UCSD-AML1 (cell line): ENCODE data around the gene CAMKMT.

Experiments
- DNase-seq: peaks from one replicate; lab custom pipeline; 2025; ENCODE audit not compliant: unreplicated experiment; lab: John Stamatoyannopoulos, UW

Gene CAMKMT

GRCh38 chr2:44443517-44443916 lies 81.8 kb downstream of the CAMKMT start:
- no peak for DNase-seq

- DNase-seq, result no peak
These were observed 83.1 kb downstream of the CAMKMT start for GRCh38 chr2:44444881-44445280.

GRCh38 chr2:44448860-44449527 lies 87.2 kb downstream of the CAMKMT start:
- DNase-seq, result no peak

DNA sequence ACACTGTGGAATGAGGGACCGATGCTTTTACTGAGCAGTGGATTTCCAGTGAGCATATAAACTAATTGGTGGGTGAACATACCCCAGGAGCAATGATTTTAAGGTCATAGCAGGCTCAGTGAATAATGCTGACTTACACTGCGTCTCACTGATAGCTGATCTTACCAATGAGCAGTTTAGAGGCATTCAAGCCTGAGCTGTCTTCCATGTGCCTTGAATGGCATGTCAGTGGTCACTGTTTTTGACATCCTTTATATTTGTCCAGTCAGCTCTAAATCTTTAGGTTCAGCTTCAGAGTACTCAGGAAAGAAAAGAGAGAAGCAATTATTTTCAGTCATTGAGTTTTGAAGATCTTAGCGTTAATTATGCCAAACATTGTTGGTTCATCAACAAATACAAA lies 88.3 kb downstream of the CAMKMT start:
- no peak for DNase-seq

DNA sequence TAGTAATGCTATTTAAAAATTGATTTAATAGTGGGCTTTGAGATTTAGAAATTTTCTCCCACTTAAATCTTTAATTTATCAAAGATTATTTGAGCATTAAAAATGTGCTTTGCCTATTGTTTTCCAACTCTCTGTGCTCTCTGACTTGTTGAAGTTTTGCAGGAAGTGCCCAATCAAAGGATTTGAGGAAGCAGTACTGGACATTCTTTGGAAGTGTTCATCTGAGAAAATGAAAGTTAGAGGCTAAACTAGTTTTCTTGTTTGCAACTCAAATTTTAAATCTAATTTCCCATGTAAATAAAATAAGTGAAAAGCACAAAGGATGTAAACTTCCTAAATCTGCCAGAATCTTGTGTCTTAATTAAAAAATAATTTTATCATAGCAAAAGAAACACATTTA lies 89.1 kb downstream of the CAMKMT start:
- no peak for DNase-seq

DNA sequence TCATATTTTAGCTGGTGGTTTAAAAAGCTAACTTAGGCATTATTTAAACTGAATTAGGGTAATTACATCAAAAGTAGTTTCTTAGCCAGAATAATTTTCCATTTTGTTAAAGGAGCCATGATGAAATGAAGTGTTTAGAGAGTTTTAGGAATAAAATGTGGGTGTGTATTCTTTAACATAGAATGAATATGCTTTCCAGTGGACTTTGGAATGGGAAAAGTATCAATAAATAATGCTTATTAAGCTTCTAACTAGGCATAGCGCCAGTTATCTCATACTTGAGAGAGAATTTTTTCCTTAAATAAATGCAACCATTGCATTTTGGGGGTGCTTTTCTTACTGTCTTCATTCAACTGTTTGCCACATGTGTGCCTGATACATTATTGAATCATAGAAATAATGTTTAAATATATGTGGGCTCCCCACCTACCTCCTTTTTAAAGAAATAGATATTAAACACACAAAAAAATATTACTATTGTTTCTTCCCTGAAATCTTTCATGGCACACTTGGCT lies 90.4 kb downstream of the CAMKMT start:
- no peak for DNase-seq

DNA sequence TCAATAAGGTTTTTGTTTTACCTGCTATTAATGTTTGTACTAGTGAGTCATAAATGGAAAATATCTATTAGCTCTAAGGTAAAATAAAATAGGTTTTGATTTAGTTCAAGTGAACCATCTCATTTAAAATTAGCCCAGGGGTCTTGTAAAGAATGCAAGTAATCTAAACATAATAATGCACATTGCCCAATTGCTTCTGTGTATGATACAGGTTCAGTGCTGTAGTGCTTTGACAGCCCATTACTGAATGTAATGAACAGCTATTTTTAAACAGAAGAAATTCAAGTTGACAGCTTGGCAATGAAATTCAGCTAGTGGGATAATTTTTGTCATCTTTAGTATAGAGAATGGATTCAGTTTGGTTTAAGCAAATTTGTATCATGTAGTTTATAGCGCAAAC lies 91.5 kb downstream of the CAMKMT start:
- no peak for DNase-seq

GRCh38 chr2:44455877-44456276 lies 94.1 kb downstream of the CAMKMT start:
- DNase-seq, result no peak

- no peak for DNase-seq
These were observed 95.2 kb downstream of the CAMKMT start for GRCh38 chr2:44456946-44457345.

- no peak for DNase-seq
These were observed 98.0 kb downstream of the CAMKMT start for GRCh38 chr2:44459739-44460138.

DNA sequence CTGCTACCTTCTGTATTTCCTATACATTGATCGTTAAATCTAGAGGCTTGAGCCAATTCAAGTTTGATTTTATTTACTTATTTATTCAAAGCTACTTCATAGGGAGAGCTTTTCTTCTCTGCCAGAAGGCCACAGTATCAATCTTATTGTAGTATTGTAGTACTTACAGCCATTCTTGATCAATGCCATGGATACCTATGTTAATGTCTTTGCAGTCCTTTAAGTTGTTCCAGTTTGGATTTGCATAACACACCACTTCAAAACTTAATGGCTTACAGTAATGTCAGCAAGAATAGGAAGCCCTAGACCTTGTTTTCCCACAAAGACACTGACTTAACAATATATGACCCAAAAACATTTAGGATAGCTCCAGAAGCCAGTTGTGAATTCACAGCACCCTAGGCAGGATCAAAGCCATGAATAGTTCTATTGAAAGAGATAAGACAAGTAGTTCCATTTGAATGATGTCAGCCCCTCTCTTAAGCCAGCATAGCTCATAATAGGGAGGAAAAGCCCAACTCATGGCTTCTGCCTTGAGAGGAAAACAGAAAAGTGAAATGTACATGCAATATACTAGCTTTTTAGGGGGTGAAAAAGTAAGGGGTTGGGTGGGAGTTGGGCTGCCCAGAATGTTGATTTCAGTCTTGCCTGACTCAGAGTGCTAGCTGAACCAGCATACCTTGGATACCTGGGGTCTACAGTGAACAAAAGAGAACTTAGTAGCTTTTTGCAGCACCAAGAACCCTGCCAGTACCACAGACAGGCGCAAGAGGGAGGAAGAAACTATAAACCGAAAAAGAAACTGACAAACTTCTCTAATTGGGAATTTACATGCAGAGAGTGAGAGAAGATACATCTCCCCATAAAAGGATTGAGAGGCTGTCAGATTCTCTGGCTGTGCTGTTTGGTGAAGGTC lies 101.4 kb downstream of the CAMKMT start:
- no peak for DNase-seq

- no peak for DNase-seq
These were observed 102.7 kb downstream of the CAMKMT start for GRCh38 chr2:44464437-44464836.

- no peak for DNase-seq
These were observed 108.4 kb downstream of the CAMKMT start for GRCh38 chr2:44470151-44470550.

DNA sequence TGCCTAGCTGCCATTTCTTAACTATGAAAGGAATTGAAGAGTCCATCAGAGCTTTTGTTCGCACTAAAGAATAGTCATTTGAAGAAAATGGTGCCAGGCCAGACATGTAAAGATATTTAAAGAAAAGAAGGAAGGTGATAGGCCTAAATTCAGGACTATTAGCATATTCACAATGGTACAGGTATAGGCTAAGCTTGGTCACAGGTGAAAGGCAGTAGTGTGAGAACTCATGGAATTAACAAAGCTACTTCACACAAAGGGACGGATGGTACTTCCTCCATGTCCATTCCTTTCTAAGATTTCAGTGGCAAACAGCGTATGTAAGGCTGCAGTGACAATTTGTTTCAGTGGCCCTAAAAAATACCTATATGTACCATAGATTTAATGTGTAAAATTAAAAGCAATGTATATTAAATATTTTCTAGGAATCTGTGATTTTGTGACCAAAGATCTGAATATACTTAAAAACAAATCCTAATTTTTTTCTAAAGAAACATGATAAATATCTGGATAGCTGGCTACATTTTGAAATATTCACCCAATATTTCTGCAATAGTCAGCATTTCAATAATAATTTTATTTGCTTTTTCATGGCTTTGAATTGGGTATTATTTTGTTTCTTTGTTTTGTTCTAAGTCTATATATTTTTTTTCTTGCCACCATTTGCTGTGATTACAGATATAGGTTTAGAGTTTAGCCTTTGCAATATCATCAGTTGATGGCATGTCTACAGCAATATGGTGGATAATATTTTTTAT lies 116.1 kb downstream of the CAMKMT start:
- no peak for DNase-seq

- DNase-seq, result no peak
These were observed 117.6 kb downstream of the CAMKMT start for GRCh38 chr2:44479127-44479887.

GRCh38 chr2:44480068-44480467 lies 118.3 kb downstream of the CAMKMT start:
- DNase-seq, result no peak

DNA sequence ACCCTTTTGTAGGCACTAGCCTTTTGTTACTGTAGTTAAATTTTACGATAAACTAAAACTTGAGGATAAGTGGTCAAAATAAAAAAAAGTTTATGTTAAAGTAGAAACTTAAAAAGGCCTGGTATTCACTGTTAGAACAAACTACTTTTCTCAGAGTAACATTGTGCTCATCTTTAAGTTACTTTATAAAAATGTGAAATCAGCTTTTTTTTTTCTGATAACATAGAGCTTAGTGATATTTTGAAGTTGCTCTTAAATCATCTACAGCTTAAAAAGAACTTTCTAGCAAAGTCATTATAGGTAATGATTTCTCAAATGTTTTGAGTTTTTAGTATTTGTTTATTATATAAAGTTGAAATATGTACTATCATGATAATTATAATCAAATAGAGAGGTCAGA lies 125.3 kb downstream of the CAMKMT start:
- no peak for DNase-seq

GRCh38 chr2:44490726-44491125 lies 129.0 kb downstream of the CAMKMT start:
- DNase-seq, result no peak

DNA sequence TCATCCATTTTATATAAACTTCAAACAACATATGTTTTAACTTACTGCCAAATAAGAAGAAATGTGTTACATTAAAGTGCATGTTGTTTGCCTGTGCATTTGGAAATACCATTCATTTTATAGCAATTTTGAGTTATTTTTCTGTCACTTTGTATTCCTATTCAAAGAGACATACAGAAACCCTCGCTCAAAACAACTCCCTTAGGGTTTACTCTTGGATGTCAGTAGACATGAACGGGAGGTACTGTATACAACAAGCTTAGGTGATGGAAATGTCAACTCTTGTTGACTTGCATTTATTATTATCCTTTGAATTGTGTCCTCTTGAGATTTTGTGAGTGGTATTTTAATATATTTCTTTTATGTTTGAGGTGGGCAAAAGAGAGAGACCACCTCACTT lies 132.3 kb downstream of the CAMKMT start:
- no peak for DNase-seq

DNA sequence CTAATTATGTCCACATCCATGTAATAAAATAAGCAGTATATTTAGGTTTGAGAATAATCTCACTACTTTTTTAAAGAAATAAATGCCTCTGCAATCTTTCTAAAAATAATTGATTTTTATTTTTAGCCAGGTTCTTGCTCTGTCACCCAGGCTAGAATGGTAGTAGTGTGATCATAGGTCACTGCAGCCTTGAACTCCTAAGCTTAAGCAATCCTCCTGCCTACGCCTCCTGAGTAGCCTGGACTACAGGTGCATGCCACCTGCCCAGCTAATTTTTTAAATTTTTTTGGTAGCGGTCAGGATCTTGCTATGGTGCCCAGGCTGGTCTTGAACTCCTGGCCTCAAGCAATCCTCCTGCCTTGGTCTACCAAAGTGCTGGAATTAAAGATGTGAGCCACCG lies 133.3 kb downstream of the CAMKMT start:
- DNase-seq, result no peak

GRCh38 chr2:44495544-44495943 lies 133.8 kb downstream of the CAMKMT start:
- no peak for DNase-seq
